ENCODE results near the gene VSIG10L. TPM values are rescaled to one million over a fixed set of nuclear protein-coding genes. Genes with fewer than 3 reads are reported as not detected.

Gene VSIG10L
- polyA plus RNA-seq, 1 donor (not counting 4 experiments of a cell fraction or from before 2014, with no cell fraction given) = 1.5 TPM

GRCh38 chr19:51367565-51368365 lies 25.8 kb upstream of the VSIG10L start:
- peaks cover 14% of the 10 kb centered on the region for H3K79me2 ChIP-seq (ENCODE audit: control insufficient read depth, insufficient read depth, low read length)
- peak overlapping the region; percentile 89 for H3K27ac ChIP-seq (ENCODE audit: control insufficient read depth, insufficient read depth, low read length)
- H2AFZ ChIP-seq (ENCODE audit: control insufficient read depth, low read length) = peak overlapping the region; percentile 94
- peak overlapping the region; percentile 54 to 90 (median 88) for H3K4me3 ChIP-seq (ENCODE audit: control insufficient read depth in 2 of 3, extremely low read depth in 1 of 3, insufficient read depth in 2 of 3, low read depth in 1 of 3, low read length in 3 of 3)
- H3K4me1 ChIP-seq (ENCODE audit: control insufficient read depth, extremely low read depth, insufficient read depth, low read length) = peaks cover 20% of the 10 kb centered on the region
- dilution Hi-C loops (cut with MboI; ENCODE audit: extremely low pct_ligation_motif_present, low sequenced_read_pairs) = no loop called here
- peak overlapping the region; percentile 98 for H3K4me2 ChIP-seq (ENCODE audit: control insufficient read depth, extremely low read depth, insufficient read depth, low read depth, low read length)
- no peaks in the 10 kb centered on the region for H3K36me3 ChIP-seq (ENCODE audit: control insufficient read depth in 2 of 2, extremely low read depth in 1 of 2, insufficient read depth in 2 of 2, low read length in 2 of 2)
- FAIRE-seq (peak; percentile 60), DNase-seq (ENCODE audit: low read depth, low spot score) (peak; percentile 93)
- H3K9me3 ChIP-seq (ENCODE audit: control insufficient read depth, low read depth, low read length) = no peaks in the 10 kb centered on the region
- no peaks in the 10 kb centered on the region for H3K9me1 ChIP-seq (ENCODE audit: control insufficient read depth, extremely low read depth, insufficient read depth, low read length)
- no peaks in the 10 kb centered on the region for H3K27me3 ChIP-seq (ENCODE audit: control insufficient read depth, extremely low read depth, insufficient read depth, low read length)
- no peak for TF ChIP-seq EZH2 (IDR thresholded peaks at IDR 0.05; ENCODE audit: low read length)
- no peak for TF ChIP-seq CTCF (optimal IDR thresholded peaks at IDR 0.05 in 1 of 3, IDR thresholded peaks at IDR 0.05 in 1 of 3, conservative IDR thresholded peaks at IDR 0.05 in 1 of 3; ENCODE audit: extremely low read depth in 1 of 3, insufficient read depth in 2 of 3, low read length in 3 of 3)
- peak overlapping the region; percentile 85 for H3K9ac ChIP-seq (ENCODE audit: control insufficient read depth, extremely low read depth, insufficient read depth, low read length)
- H4K20me1 ChIP-seq (ENCODE audit: control insufficient read depth, extremely low read depth, insufficient read depth, low read length) = peaks cover 4% of the 10 kb centered on the region

GRCh38 chr19:51367255-51367564 lies 25.3 kb upstream of the VSIG10L start:
- dilution Hi-C loops (cut with MboI; ENCODE audit: extremely low pct_ligation_motif_present, low sequenced_read_pairs) = no loop called here
- TF ChIP-seq CTCF (optimal IDR thresholded peaks at IDR 0.05 in 1 of 3, IDR thresholded peaks at IDR 0.05 in 1 of 3, conservative IDR thresholded peaks at IDR 0.05 in 1 of 3; ENCODE audit: extremely low read depth in 1 of 3, insufficient read depth in 2 of 3, low read length in 3 of 3) (no peak), EZH2 (IDR thresholded peaks at IDR 0.05; ENCODE audit: low read length) (no peak)
- no peak for FAIRE-seq

More at GRCh38 chr19:51367255-51367564, 25.3 kb upstream of the VSIG10L start:
- no peaks in the 10 kb centered on the region for H3K27me3 ChIP-seq (ENCODE audit: control insufficient read depth, extremely low read depth, insufficient read depth, low read length)
- peaks cover 4% of the 10 kb centered on the region for H4K20me1 ChIP-seq (ENCODE audit: control insufficient read depth, extremely low read depth, insufficient read depth, low read length)
- H3K9me3 ChIP-seq (ENCODE audit: control insufficient read depth, low read depth, low read length) = no peaks in the 10 kb centered on the region
- H3K36me3 ChIP-seq (ENCODE audit: control insufficient read depth in 2 of 2, extremely low read depth in 1 of 2, insufficient read depth in 2 of 2, low read length in 2 of 2) = no peaks in the 10 kb centered on the region
- peak overlapping the region; percentile 89 for H3K27ac ChIP-seq (ENCODE audit: control insufficient read depth, insufficient read depth, low read length)
- peak overlapping the region; percentile 85 for H3K9ac ChIP-seq (ENCODE audit: control insufficient read depth, extremely low read depth, insufficient read depth, low read length)
- H3K4me3 ChIP-seq (ENCODE audit: control insufficient read depth in 2 of 3, extremely low read depth in 1 of 3, insufficient read depth in 2 of 3, low read depth in 1 of 3, low read length in 3 of 3) = peak overlapping the region; percentile 54 to 90 (median 88)
- no peaks in the 10 kb centered on the region for H3K9me1 ChIP-seq (ENCODE audit: control insufficient read depth, extremely low read depth, insufficient read depth, low read length)
- no peak for DNase-seq (ENCODE audit: low read depth, low spot score)
- peaks cover 16% of the 10 kb centered on the region for H3K79me2 ChIP-seq (ENCODE audit: control insufficient read depth, insufficient read depth, low read length)
- H3K4me1 ChIP-seq (ENCODE audit: control insufficient read depth, extremely low read depth, insufficient read depth, low read length) = peaks cover 21% of the 10 kb centered on the region
- peak overlapping the region; percentile 89 for H2AFZ ChIP-seq (ENCODE audit: control insufficient read depth, low read length)
- peak overlapping the region; percentile 98 for H3K4me2 ChIP-seq (ENCODE audit: control insufficient read depth, extremely low read depth, insufficient read depth, low read depth, low read length)

All from keratinocyte (primary cell).